ENCODE data around the gene EXOC7.

- no peak for TF ChIP-seq CTCF (IDR thresholded peaks at IDR 0.05)
- TF ChIP-seq POLR2A (IDR thresholded peaks at IDR 0.05) = no peak
Measured at GRCh38 chr17:76102944-76103273, 678 bp downstream of the EXOC7 start.
